SIG-M5 treated with dmso at 0.1 percent for 504 hours (cell line): Measurements from ENCODE around the gene KRTAP20-1.

Source experiments
- DNase-seq: peaks from one replicate; lab custom pipeline; 2025; ENCODE audit not compliant: unreplicated experiment; lab: John Stamatoyannopoulos, UW

Gene KRTAP20-1

DNA sequence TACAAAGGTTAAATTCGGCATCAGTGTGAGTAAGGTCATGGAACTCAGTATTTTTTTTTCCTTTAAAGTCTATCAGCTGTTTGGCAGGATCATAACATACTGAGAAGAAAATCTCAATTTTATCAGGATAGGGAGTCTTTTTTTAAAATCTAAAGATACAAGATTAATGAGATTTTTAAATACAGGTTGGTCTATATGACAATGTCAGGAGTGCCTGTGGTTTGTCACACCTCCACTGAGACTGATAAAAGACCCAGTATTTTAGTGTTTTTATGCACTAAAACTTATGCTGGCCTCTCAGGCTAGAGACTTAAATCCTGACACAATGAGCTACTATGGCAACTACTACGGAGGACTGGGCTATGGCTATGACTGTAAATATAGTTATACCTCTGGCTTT is 26.3 kb downstream of the KRTAP20-1 start, which contains the start of gene KRTAP20-3:
Gene KRTAP20-3 (plus strand): TSS at position 301 of the 400 bp plus-strand sequence.
- no peak for DNase-seq

DNA sequence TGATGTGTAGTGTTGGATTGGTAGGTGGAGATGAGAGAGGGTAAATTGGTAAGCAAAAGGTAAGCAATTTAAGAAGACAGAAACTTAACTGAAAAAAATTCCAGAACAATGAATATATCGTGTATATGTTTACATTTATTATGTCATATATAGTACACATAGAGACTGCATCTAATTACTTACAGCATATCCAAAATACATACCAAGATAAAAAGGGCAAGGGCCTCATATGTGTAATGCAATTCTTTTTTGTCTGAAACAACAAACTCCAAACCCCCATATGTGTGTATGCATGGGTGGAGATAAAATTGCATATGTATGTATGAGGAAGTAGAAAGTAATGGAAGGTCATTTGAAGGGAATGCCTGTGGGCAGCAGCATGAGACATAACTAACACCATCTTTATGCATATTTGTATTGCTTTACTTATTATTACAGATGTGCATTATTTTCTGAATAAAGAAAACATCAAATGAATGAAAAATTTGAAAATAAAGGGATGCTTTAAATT is 30.7 kb downstream of the KRTAP20-1 start:
- DNase-seq, result no peak

DNA sequence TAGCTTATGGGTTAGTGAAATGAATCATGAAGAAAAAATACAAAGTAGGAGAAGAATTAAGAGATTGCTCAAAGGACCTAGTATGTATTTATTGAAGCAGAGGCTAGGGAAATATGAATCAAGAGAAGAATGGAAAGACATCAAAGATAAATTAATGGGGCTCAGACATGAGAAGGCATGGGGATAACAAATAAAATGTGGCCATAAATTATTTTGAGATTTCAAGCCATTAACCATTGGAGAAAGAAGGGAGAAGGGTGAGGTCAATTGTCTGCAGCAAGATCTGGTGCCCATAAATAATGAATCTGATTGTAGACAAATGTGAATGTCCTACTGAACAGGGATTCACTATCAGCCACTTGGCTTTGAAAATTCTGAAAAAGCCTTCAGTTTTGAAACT is 36.7 kb downstream of the KRTAP20-1 start:
- no peak for DNase-seq
